Kidney epithelial cell (primary cell): ENCODE measurements around the gene ACAT1. TPM values are rescaled to one million over a fixed set of nuclear protein-coding genes. Genes with fewer than 3 reads are reported as not detected.
"Not testable (repeated sequence)": the region's sequence is repeated elsewhere in the genome, so short reads cannot be mapped to it uniquely, and the experiment has no call there.

ENCODE experiments used
- DNase-seq: peaks from one replicate; pipeline ENCODE4 v3.0.0-alpha.2; 2010; ENCODE audit warnings: low read depth
- H3K27me3 ChIP-seq: 2 replicates; pipeline ENCODE4 v1.6.0; 2011; ENCODE audit warnings: low read length; ENCODE audit not compliant: control insufficient read depth, insufficient read depth
- H3K36me3 ChIP-seq: 2 replicates; pipeline ENCODE4 v1.5.1; 2011; ENCODE audit warnings: low read length; ENCODE audit not compliant: control insufficient read depth, insufficient read depth
- H3K4me3 ChIP-seq: 2 replicates; pipeline ENCODE4 v1.5.1; 2011; ENCODE audit warnings: low read depth, mild to moderate bottlenecking, control low read depth, low read length
- total RNA-seq: library from RNA; depleted of rRNA; stranded (reverse); fragments of >200 nt; gene quantifications from 2 replicates; pipeline ENCODE4 v1.2.3, GENCODE V29; 2015
- TF ChIP-seq, protein P1 (sequence below): IDR thresholded peaks from 2 replicates; pipeline ENCODE4 v1.5.1; 2011; ENCODE audit warnings: mild to moderate bottlenecking, moderate library complexity, low read length, control low read depth, inconsistent platforms; ENCODE audit not compliant: insufficient read depth, poor library complexity, severe bottlenecking

The ACAT1 gene
- total RNA-seq, 1 donor from 2014 or later, result 75.8 TPM

- no peak for DNase-seq
- no peaks in the 10 kb centered on the region for H3K27me3 ChIP-seq
- H3K36me3 ChIP-seq, result no peaks in the 10 kb centered on the region
- TF ChIP-seq, protein P1, sequence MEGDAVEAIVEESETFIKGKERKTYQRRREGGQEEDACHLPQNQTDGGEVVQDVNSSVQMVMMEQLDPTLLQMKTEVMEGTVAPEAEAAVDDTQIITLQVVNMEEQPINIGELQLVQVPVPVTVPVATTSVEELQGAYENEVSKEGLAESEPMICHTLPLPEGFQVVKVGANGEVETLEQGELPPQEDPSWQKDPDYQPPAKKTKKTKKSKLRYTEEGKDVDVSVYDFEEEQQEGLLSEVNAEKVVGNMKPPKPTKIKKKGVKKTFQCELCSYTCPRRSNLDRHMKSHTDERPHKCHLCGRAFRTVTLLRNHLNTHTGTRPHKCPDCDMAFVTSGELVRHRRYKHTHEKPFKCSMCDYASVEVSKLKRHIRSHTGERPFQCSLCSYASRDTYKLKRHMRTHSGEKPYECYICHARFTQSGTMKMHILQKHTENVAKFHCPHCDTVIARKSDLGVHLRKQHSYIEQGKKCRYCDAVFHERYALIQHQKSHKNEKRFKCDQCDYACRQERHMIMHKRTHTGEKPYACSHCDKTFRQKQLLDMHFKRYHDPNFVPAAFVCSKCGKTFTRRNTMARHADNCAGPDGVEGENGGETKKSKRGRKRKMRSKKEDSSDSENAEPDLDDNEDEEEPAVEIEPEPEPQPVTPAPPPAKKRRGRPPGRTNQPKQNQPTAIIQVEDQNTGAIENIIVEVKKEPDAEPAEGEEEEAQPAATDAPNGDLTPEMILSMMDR, result no peak
- no peak overlapping the region for H3K4me3 ChIP-seq
Observed at GRCh38 chr11:108154591-108154990, 33.2 kb downstream of the ACAT1 start.

- Histone ChIP-seq H3K36me3 (no peaks in the 10 kb centered on the region), H3K27me3 (no peaks in the 10 kb centered on the region), H3K4me3 (no peak overlapping the region)
- TF ChIP-seq, protein P1, result no peak
- DNase-seq, result no peak
Observed at GRCh38 chr11:108160970-108161566, 39.7 kb downstream of the ACAT1 start.

- H3K36me3 ChIP-seq, DNase-seq, H3K27me3 ChIP-seq, H3K4me3 ChIP-seq: not testable (repeated sequence)
Observed at GRCh38 chr11:108162878-108163277, 41.5 kb downstream of the ACAT1 start.

- Histone ChIP-seq H3K4me3 (no peak overlapping the region), H3K27me3 (no peaks in the 10 kb centered on the region), H3K36me3 (no peaks in the 10 kb centered on the region)
- no peak for DNase-seq
- TF ChIP-seq, protein P1, result no peak
Observed at GRCh38 chr11:108167624-108168023, 46.3 kb downstream of the ACAT1 start.

GRCh38 chr11:108170184-108170583 is 48.8 kb downstream of the ACAT1 start:
- TF ChIP-seq, protein P1, result no peak
- no peak for DNase-seq
- Histone ChIP-seq H3K27me3 (no peaks in the 10 kb centered on the region), H3K4me3 (no peak overlapping the region), H3K36me3 (no peaks in the 10 kb centered on the region)

DNA sequence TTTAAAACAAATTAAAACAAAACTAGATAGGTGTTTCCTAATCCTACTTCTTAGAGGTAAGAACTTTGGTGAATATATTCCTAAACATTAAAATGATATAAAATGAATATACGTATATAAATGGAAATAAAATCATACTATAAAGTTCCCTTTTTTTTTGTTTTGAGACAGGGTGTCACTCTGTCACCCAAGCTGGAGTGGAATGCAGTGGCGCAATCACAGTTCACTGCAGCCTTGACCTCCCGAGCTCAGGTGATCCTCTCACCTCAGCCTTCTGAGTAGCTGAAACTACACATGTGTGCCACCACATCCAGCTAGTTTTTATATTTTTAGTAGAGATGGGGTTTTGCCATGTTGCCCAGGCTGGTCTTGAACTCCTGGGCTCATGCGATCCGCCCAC is 56.2 kb downstream of the ACAT1 start:
- H3K27me3 ChIP-seq, result no peaks in the 10 kb centered on the region
- DNase-seq, result no peak
- TF ChIP-seq, protein P1, result no peak
- H3K4me3 ChIP-seq, result no peak overlapping the region
- no peaks in the 10 kb centered on the region for H3K36me3 ChIP-seq
